ENCODE results near the gene VGLL3. TPM values are rescaled to one million over a fixed set of nuclear protein-coding genes. Genes with fewer than 3 reads are reported as not detected.
"Not testable (repeated sequence)": the region's sequence is repeated elsewhere in the genome, so short reads cannot be mapped to it uniquely, and the experiment has no call there.

The VGLL3 gene
- total RNA-seq, 3 donors from 2014 or later: 1.5 to 30.5 (median 6.3) TPM

GRCh38 chr3:86984271-86984670, 6.7 kb downstream of the VGLL3 start:
- intact Hi-C loops (cut with DNase I, micrococcal nuclease): no loop called here
- H3K4me1 ChIP-seq (ENCODE audit: low read depth): no peaks in the 10 kb centered on the region
- no peak for TF ChIP-seq CTCF (IDR thresholded peaks at IDR 0.05)

GRCh38 chr3:86982883-86983282, 8.1 kb downstream of the VGLL3 start:
- DNase-seq (no peak), ATAC-seq (no peak)
- Histone ChIP-seq H3K4me3 (no peak overlapping the region), H3K36me3 (ENCODE audit: low read depth) (no peaks in the 10 kb centered on the region), H3K4me1 (ENCODE audit: low read depth) (no peaks in the 10 kb centered on the region), H3K9me3 (no peaks in the 10 kb centered on the region)
- intact Hi-C loops (cut with DNase I, micrococcal nuclease): no loop called here
- no peak for TF ChIP-seq CTCF (IDR thresholded peaks at IDR 0.05)

More at GRCh38 chr3:86984271-86984670, 6.7 kb downstream of the VGLL3 start:
- no peaks in the 10 kb centered on the region for H3K9me3 ChIP-seq
- H3K4me3 ChIP-seq: no peak overlapping the region
- H3K36me3 ChIP-seq (ENCODE audit: low read depth): no peaks in the 10 kb centered on the region
- DNase-seq (no peak), ATAC-seq (no peak)

- Histone ChIP-seq H3K9me3 (no peaks in the 10 kb centered on the region), H3K4me3 (no peak overlapping the region), H3K36me3 (ENCODE audit: low read depth) (no peaks in the 10 kb centered on the region), H3K4me1 (ENCODE audit: low read depth) (no peaks in the 10 kb centered on the region)
- no peak for ATAC-seq
- DNase-seq: no peak
- TF ChIP-seq CTCF (IDR thresholded peaks at IDR 0.05): no peak
- intact Hi-C loops (cut with DNase I, micrococcal nuclease): no loop called here
These were observed 12.8 kb downstream of the VGLL3 start for GRCh38 chr3:86978111-86978551.

- Histone ChIP-seq H3K4me3 (no peak overlapping the region), H3K36me3 (ENCODE audit: low read depth) (no peaks in the 10 kb centered on the region), H3K9me3 (no peaks in the 10 kb centered on the region), H3K4me1 (ENCODE audit: low read depth) (no peaks in the 10 kb centered on the region)
- DNase-seq (no peak), ATAC-seq (no peak)
- intact Hi-C loops (cut with DNase I, micrococcal nuclease): no loop called here
- TF ChIP-seq CTCF (IDR thresholded peaks at IDR 0.05): no peak
These were observed 14.7 kb downstream of the VGLL3 start for GRCh38 chr3:86976219-86976618.

DNA sequence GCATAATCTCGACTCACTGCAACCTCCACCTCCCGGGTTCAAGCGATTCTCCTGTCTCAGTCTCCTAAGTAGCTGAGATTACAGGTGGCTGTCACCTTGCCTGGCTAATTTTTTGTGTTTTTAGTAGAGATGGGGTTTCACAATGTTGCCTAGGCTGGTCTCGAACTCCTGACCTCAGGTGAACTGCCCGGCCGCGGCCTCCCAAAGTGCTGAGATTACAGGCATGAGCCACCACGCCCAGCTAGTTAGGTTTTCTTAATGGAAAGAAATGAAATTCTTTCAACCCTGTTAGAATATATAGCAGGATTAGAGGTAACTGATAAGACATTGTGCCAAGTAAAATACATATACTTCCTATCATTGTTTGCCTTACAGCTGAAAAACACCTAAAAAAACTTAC, 16.8 kb downstream of the VGLL3 start:
- ATAC-seq; DNase-seq; intact Hi-C loops (cut with DNase I, micrococcal nuclease); H3K4me3 ChIP-seq; H3K36me3 ChIP-seq (ENCODE audit: low read depth); H3K9me3 ChIP-seq; H3K4me1 ChIP-seq (ENCODE audit: low read depth): not testable (repeated sequence)

DNA sequence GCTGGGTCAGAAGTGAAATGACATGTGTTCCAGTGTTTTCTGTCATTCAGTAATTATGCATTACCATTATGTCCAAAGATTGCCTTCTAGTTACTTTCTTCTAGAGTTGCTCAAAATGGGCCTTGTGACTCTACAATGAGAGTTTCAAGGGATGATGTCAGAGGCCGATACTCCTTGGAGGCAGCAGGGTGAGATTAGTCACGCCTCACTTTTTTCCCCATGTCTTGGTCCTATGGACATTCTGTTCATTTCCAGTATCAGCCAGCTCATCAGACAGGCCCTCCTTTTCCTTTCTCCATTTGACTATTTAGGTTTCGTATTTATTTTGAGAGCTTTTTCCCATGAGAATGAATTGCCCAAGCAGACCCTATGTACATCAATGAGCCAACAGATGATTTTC, 17.5 kb downstream of the VGLL3 start:
- Histone ChIP-seq H3K4me3 (no peak overlapping the region), H3K9me3 (no peaks in the 10 kb centered on the region), H3K4me1 (ENCODE audit: low read depth) (no peaks in the 10 kb centered on the region), H3K36me3 (ENCODE audit: low read depth) (no peaks in the 10 kb centered on the region)
- DNase-seq (no peak), ATAC-seq (no peak)
- intact Hi-C loops (cut with DNase I, micrococcal nuclease): no loop called here
- no peak for TF ChIP-seq CTCF (IDR thresholded peaks at IDR 0.05)
